Measurements from ENCODE around the gene SNX27. TPM values are rescaled to one million over a fixed set of nuclear protein-coding genes. Genes with fewer than 3 reads are reported as not detected.
"Not testable (repeated sequence)": the region's sequence is repeated elsewhere in the genome, so short reads cannot be mapped to it uniquely, and the experiment has no call there.

The SNX27 gene
- total and polyA plus RNA-seq, 2 experiments from 2014 or later = 40.6 to 59.7 TPM

DNA sequence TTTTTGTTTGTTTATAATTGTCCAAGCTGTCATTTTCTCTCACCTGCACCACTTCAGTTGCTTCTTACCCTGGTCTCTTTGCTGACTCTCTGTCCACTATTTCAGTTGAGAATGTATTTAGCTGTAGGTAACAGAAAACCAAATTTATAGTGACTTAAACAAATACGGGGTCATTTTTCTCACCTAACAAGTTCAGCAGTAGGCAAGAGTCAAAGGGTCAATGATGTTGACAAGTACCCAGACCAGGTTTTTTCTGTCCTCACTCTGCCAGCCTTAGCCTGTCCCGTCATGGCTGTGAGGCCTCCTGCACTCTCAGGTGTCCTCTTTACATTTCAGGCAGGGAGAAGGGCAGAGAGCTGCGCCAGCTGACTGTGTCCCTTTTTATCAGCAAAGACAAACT, 121.3 kb downstream of the SNX27 start:
- Histone ChIP-seq H3K27me3 (ENCODE audit: insufficient read depth) (no peaks in the 10 kb centered on the region), H3K4me2 (no peak overlapping the region), H3K36me3 (ENCODE audit: insufficient read depth) (peaks cover 5% of the 10 kb centered on the region; the same call in 1 of the 2 replicates), H4K20me1 (replicated peaks; ENCODE audit: insufficient read depth) (no peaks in the 10 kb centered on the region), H3K79me2 (replicated peaks; ENCODE audit: insufficient read depth) (no peaks in the 10 kb centered on the region), H3K4me1 (ENCODE audit: insufficient read depth) (peaks cover 13% of the 10 kb centered on the region), H3K9me2 (ENCODE audit: insufficient read depth) (no peaks in the 10 kb centered on the region), H3K4me3 (no peak overlapping the region), H3F3A (replicated peaks; ENCODE audit: low read depth) (no peaks in the 10 kb centered on the region), H3K27ac (ENCODE audit: low read depth) (no peak overlapping the region), H2AFZ (no peak overlapping the region)
- Mint-ChIP-seq H3K27me3 (ENCODE audit: insufficient read depth, low read depth, poor library complexity) (peaks cover 3% of the 10 kb centered on the region), H3K36me3 (ENCODE audit: low read depth) (peaks cover 12% of the 10 kb centered on the region), H3K4me1 (peaks cover 19% of the 10 kb centered on the region), H3K4me3 (no peak overlapping the region), H3K9me3 (peaks cover 18% of the 10 kb centered on the region), H3K27ac (no peak overlapping the region)
- no peak for DNase-seq (ENCODE audit: low spot score)
- no peak for ATAC-seq
- TF ChIP-seq ZNF331 (CRISPR knock-in tag; IDR thresholded peaks at IDR 0.05; ENCODE audit: low read depth) (no peak), STAT1 (IDR thresholded peaks at IDR 0.05; ENCODE audit: unreplicated experiment) (no peak), JUNB (IDR thresholded peaks at IDR 0.05; ENCODE audit: unreplicated experiment) (no peak), CREB1 (CRISPR knock-in tag; IDR thresholded peaks at IDR 0.05; ENCODE audit: low read depth) (no peak), EZH2 (IDR thresholded peaks at IDR 0.05; ENCODE audit: low read depth, unreplicated experiment) (no peak)
- TF ChIP-seq, protein P1, sequence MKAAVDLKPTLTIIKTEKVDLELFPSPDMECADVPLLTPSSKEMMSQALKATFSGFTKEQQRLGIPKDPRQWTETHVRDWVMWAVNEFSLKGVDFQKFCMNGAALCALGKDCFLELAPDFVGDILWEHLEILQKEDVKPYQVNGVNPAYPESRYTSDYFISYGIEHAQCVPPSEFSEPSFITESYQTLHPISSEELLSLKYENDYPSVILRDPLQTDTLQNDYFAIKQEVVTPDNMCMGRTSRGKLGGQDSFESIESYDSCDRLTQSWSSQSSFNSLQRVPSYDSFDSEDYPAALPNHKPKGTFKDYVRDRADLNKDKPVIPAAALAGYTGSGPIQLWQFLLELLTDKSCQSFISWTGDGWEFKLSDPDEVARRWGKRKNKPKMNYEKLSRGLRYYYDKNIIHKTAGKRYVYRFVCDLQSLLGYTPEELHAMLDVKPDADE (IDR thresholded peaks at IDR 0.05) = no peak
- TF ChIP-seq, protein P2, sequence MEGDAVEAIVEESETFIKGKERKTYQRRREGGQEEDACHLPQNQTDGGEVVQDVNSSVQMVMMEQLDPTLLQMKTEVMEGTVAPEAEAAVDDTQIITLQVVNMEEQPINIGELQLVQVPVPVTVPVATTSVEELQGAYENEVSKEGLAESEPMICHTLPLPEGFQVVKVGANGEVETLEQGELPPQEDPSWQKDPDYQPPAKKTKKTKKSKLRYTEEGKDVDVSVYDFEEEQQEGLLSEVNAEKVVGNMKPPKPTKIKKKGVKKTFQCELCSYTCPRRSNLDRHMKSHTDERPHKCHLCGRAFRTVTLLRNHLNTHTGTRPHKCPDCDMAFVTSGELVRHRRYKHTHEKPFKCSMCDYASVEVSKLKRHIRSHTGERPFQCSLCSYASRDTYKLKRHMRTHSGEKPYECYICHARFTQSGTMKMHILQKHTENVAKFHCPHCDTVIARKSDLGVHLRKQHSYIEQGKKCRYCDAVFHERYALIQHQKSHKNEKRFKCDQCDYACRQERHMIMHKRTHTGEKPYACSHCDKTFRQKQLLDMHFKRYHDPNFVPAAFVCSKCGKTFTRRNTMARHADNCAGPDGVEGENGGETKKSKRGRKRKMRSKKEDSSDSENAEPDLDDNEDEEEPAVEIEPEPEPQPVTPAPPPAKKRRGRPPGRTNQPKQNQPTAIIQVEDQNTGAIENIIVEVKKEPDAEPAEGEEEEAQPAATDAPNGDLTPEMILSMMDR (conservative IDR thresholded peaks at IDR 0.05; ENCODE audit: low read depth in 2 of 2) = no peak

DNA sequence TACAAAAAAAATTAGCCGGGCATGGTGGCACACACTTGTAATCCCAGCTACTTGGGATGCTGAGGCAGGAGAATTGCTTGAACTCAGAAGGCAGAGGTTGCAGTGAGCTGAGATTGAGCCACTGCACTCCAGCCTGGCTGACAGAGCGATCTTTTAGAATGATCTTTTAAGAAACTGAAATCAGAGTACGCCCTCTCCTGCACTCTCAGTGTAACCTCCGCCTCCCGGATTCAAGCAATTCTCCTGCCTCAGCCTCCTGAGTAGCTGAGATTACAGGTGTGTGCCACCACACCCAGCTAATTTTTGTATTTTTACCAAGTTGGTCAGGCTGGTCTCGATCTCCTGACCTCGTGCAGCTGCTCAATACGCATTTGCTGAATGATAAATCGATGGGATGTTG, 122.1 kb downstream of the SNX27 start:
- H3K9me2 ChIP-seq (ENCODE audit: insufficient read depth); ATAC-seq; H3K27ac ChIP-seq (ENCODE audit: low read depth); H3K27me3 ChIP-seq (ENCODE audit: insufficient read depth); DNase-seq (ENCODE audit: low spot score); H3K4me3 Mint-ChIP-seq; H3K4me1 ChIP-seq (ENCODE audit: insufficient read depth); H2AFZ ChIP-seq; H3K4me2 ChIP-seq; H3K27me3 Mint-ChIP-seq (ENCODE audit: insufficient read depth, low read depth, poor library complexity); H3F3A ChIP-seq (replicated peaks; ENCODE audit: low read depth); H3K79me2 ChIP-seq (replicated peaks; ENCODE audit: insufficient read depth); H4K20me1 ChIP-seq (replicated peaks; ENCODE audit: insufficient read depth); H3K4me3 ChIP-seq; H3K27ac Mint-ChIP-seq; H3K36me3 ChIP-seq (ENCODE audit: insufficient read depth): not testable (repeated sequence)
- peaks cover 15% of the 10 kb centered on the region for H3K36me3 Mint-ChIP-seq (ENCODE audit: low read depth)
- TF ChIP-seq, protein P2 (conservative IDR thresholded peaks at IDR 0.05; ENCODE audit: low read depth in 2 of 2) = peak in 1 of 2 experiments; percentile 26; a peak in 1 of 4 replicates
- peaks cover 11% of the 10 kb centered on the region for H3K4me1 Mint-ChIP-seq
- peaks cover 25% of the 10 kb centered on the region for H3K9me3 Mint-ChIP-seq
